Peyer's patch (tissue), 4 donors: Measurements from ENCODE around the gene EML4. TPM values are rescaled to one million over a fixed set of nuclear protein-coding genes. Genes with fewer than 3 reads are reported as not detected.

ENCODE experiments used
- DNase-seq, 3 donors: peaks; one replicate each; pipeline ENCODE4 v3.0.0-alpha.2; 2017 to 2019
- H3K27ac ChIP-seq, 4 donors: fragments of 200-600 bp; sonication (generic); one replicate each; pipeline ENCODE4 v1.5.1; 2016 to 2019
- H3K27me3 ChIP-seq, 2 donors: fragments of 200-600 bp; sonication (generic); one replicate each; pipeline ENCODE4 v1.5.1; 2019
- H3K36me3 ChIP-seq, 3 donors: fragments of 200-600 bp; sonication (generic); one replicate each; pipeline ENCODE4 v1.5.1; 2016 to 2019
- H3K4me1 ChIP-seq, 4 donors: fragments of 200-600 bp; sonication (generic); one replicate each; pipeline ENCODE4 v1.5.1; 2016 to 2019
- H3K4me3 ChIP-seq, 4 donors: fragments of 200-600 bp; sonication (generic); 1 replicate in 3 of 4; 2 replicates in 1 of 4; pipeline ENCODE4 v1.5.1; 2016 to 2019; ENCODE audit warnings: mild to moderate bottlenecking in 1 of 4
- H3K9me3 ChIP-seq, 4 donors: fragments of 200-600 bp; sonication (generic); one replicate each; pipeline ENCODE4 v1.5.1; 2016 to 2019; ENCODE audit warnings: mild to moderate bottlenecking in 1 of 4
- CTCF ChIP-seq, 6 experiments: fragments of 450-650 bp in 4 of 6; fragments of 200-600 bp in 2 of 6; sonication (generic) in 1 of 6; IDR thresholded peaks; one replicate each; pipeline ENCODE4 v1.5.1; 2017 to 2019; ENCODE audit warnings: antibody characterized with exemption in 6 of 6, mild to moderate bottlenecking in 3 of 6, moderate library complexity in 1 of 6
- POLR2A ChIP-seq, 2 donors: fragments of 450-650 bp; IDR thresholded peaks; one replicate each; pipeline ENCODE4 v1.5.1; 2017; ENCODE audit warnings: antibody characterized with exemption in 2 of 2, mild to moderate bottlenecking in 2 of 2, moderate library complexity in 2 of 2
- total RNA-seq, 4 donors: library from RNA; depleted of rRNA; stranded (reverse); fragments of >200 nt; gene quantifications; one replicate each; pipeline ENCODE4 v1.1.0, GENCODE V29; 2016

Gene EML4
- total RNA-seq, 4 donors from 2014 or later, result 73.7 to 115 (median 84.4) TPM

- DNase-seq, result no peak
- H3K9me3 ChIP-seq, result no peaks in the 10 kb centered on the region
- H3K4me3 ChIP-seq, result no peak overlapping the region
- H3K27me3 ChIP-seq, result no peaks in the 10 kb centered on the region
- no peak for TF ChIP-seq CTCF (IDR thresholded peaks at IDR 0.05)
- TF ChIP-seq POLR2A (IDR thresholded peaks at IDR 0.05), result no peak
- no peaks in the 10 kb centered on the region for H3K36me3 ChIP-seq
- H3K4me1 ChIP-seq, result no peaks in the 10 kb centered on the region
- no peak overlapping the region for H3K27ac ChIP-seq
Observed at GRCh38 chr2:42210203-42210602, 41.0 kb downstream of the EML4 start.

GRCh38 chr2:42211291-42211690 is 42.1 kb downstream of the EML4 start:
- H3K36me3 ChIP-seq, result no peaks in the 10 kb centered on the region
- H3K9me3 ChIP-seq, result no peaks in the 10 kb centered on the region
- no peak overlapping the region for H3K27ac ChIP-seq
- DNase-seq, result no peak
- no peaks in the 10 kb centered on the region for H3K27me3 ChIP-seq
- TF ChIP-seq CTCF (IDR thresholded peaks at IDR 0.05), result no peak
- no peak for TF ChIP-seq POLR2A (IDR thresholded peaks at IDR 0.05)
- H3K4me3 ChIP-seq, result no peak overlapping the region
- peaks cover 0 to under 1% (median 0%) of the 10 kb centered on the region in 4 donors for H3K4me1 ChIP-seq

GRCh38 chr2:42214669-42215068 is 45.5 kb downstream of the EML4 start:
- H3K36me3 ChIP-seq, result no peaks in the 10 kb centered on the region
- no peaks in the 10 kb centered on the region for H3K27me3 ChIP-seq
- no peaks in the 10 kb centered on the region for H3K9me3 ChIP-seq
- no peak overlapping the region for H3K27ac ChIP-seq
- H3K4me3 ChIP-seq, result no peak overlapping the region
- no peak for TF ChIP-seq POLR2A (IDR thresholded peaks at IDR 0.05)
- TF ChIP-seq CTCF (IDR thresholded peaks at IDR 0.05), result no peak
- peaks cover 0 to 4% (median 1%) of the 10 kb centered on the region in 4 donors for H3K4me1 ChIP-seq
- DNase-seq, result no peak

GRCh38 chr2:42216694-42217093 is 47.5 kb downstream of the EML4 start:
- DNase-seq, result no peak
- Histone ChIP-seq H3K4me1 (peaks cover 0 to 4% (median 1%) of the 10 kb centered on the region in 4 donors), H3K36me3 (no peaks in the 10 kb centered on the region), H3K4me3 (no peak overlapping the region), H3K9me3 (no peaks in the 10 kb centered on the region), H3K27ac (no peak overlapping the region), H3K27me3 (no peaks in the 10 kb centered on the region)
- no peak for TF ChIP-seq POLR2A (IDR thresholded peaks at IDR 0.05)
- TF ChIP-seq CTCF (IDR thresholded peaks at IDR 0.05), result no peak

- peaks cover 0 to 4% (median 1%) of the 10 kb centered on the region in 4 donors for H3K4me1 ChIP-seq
- no peak for DNase-seq
- H3K36me3 ChIP-seq, result no peaks in the 10 kb centered on the region
- no peaks in the 10 kb centered on the region for H3K27me3 ChIP-seq
- no peaks in the 10 kb centered on the region for H3K9me3 ChIP-seq
- no peak overlapping the region for H3K27ac ChIP-seq
- TF ChIP-seq CTCF (IDR thresholded peaks at IDR 0.05) (no peak), POLR2A (IDR thresholded peaks at IDR 0.05) (no peak)
- H3K4me3 ChIP-seq, result no peak overlapping the region
Observed at GRCh38 chr2:42217307-42217706, 48.2 kb downstream of the EML4 start.

GRCh38 chr2:42217914-42218313 is 48.8 kb downstream of the EML4 start:
- Histone ChIP-seq H3K9me3 (no peaks in the 10 kb centered on the region), H3K36me3 (no peaks in the 10 kb centered on the region), H3K4me1 (peaks cover 0 to 4% (median 1%) of the 10 kb centered on the region in 4 donors), H3K27ac (no peak overlapping the region), H3K27me3 (no peaks in the 10 kb centered on the region), H3K4me3 (no peak overlapping the region)
- TF ChIP-seq POLR2A (IDR thresholded peaks at IDR 0.05) (no peak), CTCF (IDR thresholded peaks at IDR 0.05) (no peak)
- DNase-seq, result no peak
